ENCODE results near the gene ATP4A.
A peak's percentile ranks its signal among the peaks of the same experiment; 100 is the strongest.

Gene ATP4A

GRCh38 chr19:35544110-35544802 lies 19.2 kb downstream of the ATP4A start:
- no peak for TF ChIP-seq CTCF (IDR thresholded peaks at IDR 0.05)
- Histone ChIP-seq H3K36me3 (no peaks in the 10 kb centered on the region), H3K9me3 (no peaks in the 10 kb centered on the region), H3K27ac (no peak overlapping the region), H3K27me3 (no peaks in the 10 kb centered on the region), H3K4me3 (ENCODE audit: low read depth in 1 of 2, low read length in 1 of 2) (peak overlapping the region in 1 of 2 experiments; percentile 85), H3K4me1 (ENCODE audit: control insufficient read depth in 1 of 2, insufficient read depth in 1 of 2, low read depth in 1 of 2, low read length in 1 of 2) (peaks cover 15 to 16% of the 10 kb centered on the region in 2 experiments)

DNA sequence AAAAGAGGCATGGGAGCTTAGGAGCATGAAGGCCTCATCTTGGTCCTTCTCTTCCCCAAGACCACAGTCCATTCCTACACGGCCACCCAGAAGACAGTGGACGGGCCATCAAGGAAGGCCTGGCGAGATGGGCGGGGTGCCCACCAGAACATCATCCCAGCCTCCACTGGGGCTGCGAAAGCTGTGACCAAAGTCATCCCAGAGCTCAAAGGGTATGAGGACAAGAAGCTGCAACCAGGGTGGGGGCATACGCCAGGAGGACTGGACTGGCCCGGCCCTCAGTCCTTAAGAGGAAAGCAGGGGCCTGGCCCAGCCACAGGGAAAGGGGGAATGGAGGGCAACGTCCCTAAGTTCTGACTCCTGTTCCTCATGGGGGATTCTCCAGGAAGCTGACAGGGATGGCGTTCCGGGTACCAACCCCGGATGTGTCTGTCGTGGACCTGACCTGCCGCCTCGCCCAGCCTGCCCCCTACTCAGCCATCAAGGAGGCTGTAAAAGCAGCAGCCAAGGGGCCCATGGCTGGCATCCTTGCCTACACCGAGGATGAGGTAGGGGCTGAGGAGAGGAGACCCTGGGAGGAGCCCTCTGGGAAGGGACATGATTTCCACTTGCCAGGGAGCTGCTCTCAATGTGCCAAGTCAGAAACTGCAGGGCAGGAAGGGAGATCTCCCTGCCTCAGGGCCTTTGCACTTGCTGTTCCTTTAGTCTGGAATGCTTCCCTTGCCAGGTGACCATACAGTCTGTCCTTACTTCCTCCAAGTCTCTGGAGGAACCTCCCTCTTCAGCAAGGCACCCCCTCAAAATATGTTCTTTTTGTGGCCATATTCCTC lies 20.0 kb downstream of the ATP4A start:
- H3K4me3 ChIP-seq (ENCODE audit: low read depth in 1 of 2, low read length in 1 of 2), result no peak overlapping the region
- no peak for TF ChIP-seq CTCF (IDR thresholded peaks at IDR 0.05)
- H3K9me3 ChIP-seq, result no peaks in the 10 kb centered on the region
- H3K4me1 ChIP-seq (ENCODE audit: control insufficient read depth in 1 of 2, insufficient read depth in 1 of 2, low read depth in 1 of 2, low read length in 1 of 2), result peaks cover 15 to 16% of the 10 kb centered on the region in 2 experiments
- no peaks in the 10 kb centered on the region for H3K36me3 ChIP-seq
- H3K27me3 ChIP-seq, result no peaks in the 10 kb centered on the region
- no peak overlapping the region for H3K27ac ChIP-seq

DNA sequence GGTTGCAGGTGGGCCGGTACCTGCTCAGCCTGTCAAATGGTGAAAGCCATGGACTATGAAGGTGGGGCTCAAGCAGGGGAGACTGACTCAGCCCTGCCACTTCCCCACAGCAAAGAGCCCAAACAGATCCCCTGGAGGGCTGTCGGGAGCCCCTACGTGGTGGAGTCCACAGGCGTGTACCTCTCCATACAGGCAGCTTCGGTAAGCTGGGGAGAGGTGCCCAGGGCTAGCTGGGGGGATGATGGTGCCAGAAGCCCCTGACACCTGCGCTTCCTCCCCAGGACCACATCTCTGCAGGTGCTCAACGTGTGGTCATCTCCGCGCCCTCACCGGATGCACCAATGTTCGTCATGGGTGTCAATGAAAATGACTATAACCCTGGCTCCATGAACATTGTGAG lies 21.2 kb downstream of the ATP4A start:
- Histone ChIP-seq H3K4me1 (ENCODE audit: control insufficient read depth in 1 of 2, insufficient read depth in 1 of 2, low read depth in 1 of 2, low read length in 1 of 2) (peaks cover 15 to 16% of the 10 kb centered on the region in 2 experiments), H3K27ac (no peak overlapping the region), H3K9me3 (no peaks in the 10 kb centered on the region), H3K4me3 (ENCODE audit: low read depth in 1 of 2, low read length in 1 of 2) (no peak overlapping the region), H3K27me3 (no peaks in the 10 kb centered on the region), H3K36me3 (no peaks in the 10 kb centered on the region)
- no peak for TF ChIP-seq CTCF (IDR thresholded peaks at IDR 0.05)

GRCh38 chr19:35540356-35540927 lies 23.0 kb downstream of the ATP4A start:
- TF ChIP-seq CTCF (IDR thresholded peaks at IDR 0.05), result no peak
- H3K9me3 ChIP-seq, result no peaks in the 10 kb centered on the region
- no peaks in the 10 kb centered on the region for H3K36me3 ChIP-seq
- H3K4me3 ChIP-seq (ENCODE audit: low read depth in 1 of 2, low read length in 1 of 2), result no peak overlapping the region
- no peak overlapping the region for H3K27ac ChIP-seq
- peaks cover 6% of the 10 kb centered on the region in 2 experiments for H3K4me1 ChIP-seq (ENCODE audit: control insufficient read depth in 1 of 2, insufficient read depth in 1 of 2, low read depth in 1 of 2, low read length in 1 of 2)
- H3K27me3 ChIP-seq, result peaks cover 14% of the 10 kb centered on the region

GRCh38 chr19:35539850-35540249 lies 23.6 kb downstream of the ATP4A start:
- no peak overlapping the region for H3K4me3 ChIP-seq (ENCODE audit: low read depth in 1 of 2, low read length in 1 of 2)
- H3K27ac ChIP-seq, result no peak overlapping the region
- H3K9me3 ChIP-seq, result no peaks in the 10 kb centered on the region
- no peaks in the 10 kb centered on the region for H3K36me3 ChIP-seq
- peaks cover 2% of the 10 kb centered on the region in 2 experiments for H3K4me1 ChIP-seq (ENCODE audit: control insufficient read depth in 1 of 2, insufficient read depth in 1 of 2, low read depth in 1 of 2, low read length in 1 of 2)
- no peak for TF ChIP-seq CTCF (IDR thresholded peaks at IDR 0.05)
- H3K27me3 ChIP-seq, result peaks cover 19% of the 10 kb centered on the region

All from neutrophil (primary cell).